GM19372 (cell line): ENCODE data around the gene ANKZF1.
A peak's percentile ranks its signal among the peaks of the same experiment; 100 is the strongest.

Source experiments
- ATAC-seq: cut with Tn5 transposase; IDR thresholded peaks from one replicate; pipeline ENCODE4 v1.9.1; 2021; ENCODE audit warnings: mild to moderate bottlenecking, low read depth, moderate library complexity; ENCODE audit not compliant: unreplicated experiment

Gene ANKZF1

DNA sequence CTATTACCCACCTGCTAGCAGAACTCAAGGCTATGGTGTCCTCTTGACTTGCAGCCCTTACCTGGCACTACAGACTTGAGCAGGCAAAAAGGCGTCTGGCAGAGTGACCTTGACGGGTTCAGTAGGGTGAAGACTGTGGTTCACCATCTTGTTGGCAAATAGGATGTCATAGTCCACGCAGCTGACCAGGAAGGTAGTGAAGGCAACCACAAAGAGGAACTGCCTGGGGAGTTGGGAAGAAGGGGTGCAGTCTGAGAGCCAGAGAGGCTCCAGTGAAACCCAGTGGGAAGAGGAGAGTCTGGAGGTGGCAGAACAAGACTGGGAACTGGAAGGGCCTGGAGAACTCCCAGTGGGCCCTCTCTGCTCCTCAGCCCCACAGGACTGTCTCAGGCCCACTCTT lies 4.3 kb upstream of the ANKZF1 start:
- ATAC-seq, result no peak

DNA sequence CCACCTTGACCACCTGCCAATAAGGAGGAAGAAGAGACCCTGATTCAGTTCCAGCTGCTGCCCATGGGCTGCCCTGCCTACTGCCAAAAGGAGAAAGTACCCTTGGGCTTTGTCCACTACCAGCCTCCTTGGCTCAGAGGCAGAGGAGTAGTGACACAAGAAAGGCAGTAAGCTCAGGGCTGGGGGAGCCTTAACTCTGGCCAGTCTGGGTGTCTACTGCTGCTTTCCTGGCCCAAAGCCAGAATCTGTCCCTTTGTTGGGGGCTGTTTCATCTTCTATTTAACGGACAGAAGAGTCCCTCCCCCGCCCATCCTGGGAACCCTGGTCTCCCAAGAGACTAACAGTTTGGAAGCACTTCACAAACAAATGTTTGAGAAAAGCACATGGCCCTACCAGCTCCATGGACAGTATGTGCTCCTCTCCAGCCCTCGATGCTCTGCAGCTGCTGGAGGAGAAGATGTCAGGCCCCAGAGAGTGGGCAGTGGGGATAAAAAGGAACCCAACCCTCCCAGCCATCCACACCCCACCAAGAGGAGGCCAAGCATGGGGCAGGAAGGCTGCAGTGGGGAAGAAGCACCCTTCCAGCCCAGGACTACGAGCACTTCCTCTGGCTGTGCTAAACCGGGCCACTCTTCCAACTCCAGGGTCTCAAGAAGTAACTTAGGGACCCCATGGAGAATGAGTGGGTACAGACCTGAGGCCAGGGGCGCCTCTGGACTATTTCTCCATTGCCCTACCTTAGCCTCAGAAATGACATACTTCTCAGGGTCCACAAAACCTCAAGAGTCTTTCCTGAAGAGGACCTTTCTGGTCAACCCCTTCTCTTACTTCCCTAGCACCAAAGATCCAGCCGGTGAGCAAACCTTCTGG lies 1.3 kb upstream of the ANKZF1 start:
- ATAC-seq, result no peak

DNA sequence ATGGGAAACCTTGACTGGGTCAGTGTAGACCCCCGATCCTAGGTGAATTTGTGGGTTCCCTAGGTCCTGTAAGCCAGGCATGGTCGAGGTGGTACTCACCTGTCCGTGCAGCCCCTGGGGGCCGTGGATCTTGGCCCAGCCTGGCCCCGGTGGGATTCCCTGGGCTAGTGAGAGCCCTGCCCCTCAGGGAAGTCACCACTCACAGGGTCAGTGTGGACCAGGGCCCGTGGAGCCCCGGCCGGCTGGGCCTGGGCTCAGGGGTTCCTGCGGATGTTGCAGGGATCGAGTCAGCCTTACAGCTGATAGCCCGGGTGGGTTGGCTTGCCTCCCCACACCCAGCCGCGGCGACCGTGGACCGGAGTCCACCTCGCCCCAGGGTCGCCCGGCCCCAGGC lies 698 bp upstream of the ANKZF1 start:
- peak; percentile 17 for ATAC-seq

DNA sequence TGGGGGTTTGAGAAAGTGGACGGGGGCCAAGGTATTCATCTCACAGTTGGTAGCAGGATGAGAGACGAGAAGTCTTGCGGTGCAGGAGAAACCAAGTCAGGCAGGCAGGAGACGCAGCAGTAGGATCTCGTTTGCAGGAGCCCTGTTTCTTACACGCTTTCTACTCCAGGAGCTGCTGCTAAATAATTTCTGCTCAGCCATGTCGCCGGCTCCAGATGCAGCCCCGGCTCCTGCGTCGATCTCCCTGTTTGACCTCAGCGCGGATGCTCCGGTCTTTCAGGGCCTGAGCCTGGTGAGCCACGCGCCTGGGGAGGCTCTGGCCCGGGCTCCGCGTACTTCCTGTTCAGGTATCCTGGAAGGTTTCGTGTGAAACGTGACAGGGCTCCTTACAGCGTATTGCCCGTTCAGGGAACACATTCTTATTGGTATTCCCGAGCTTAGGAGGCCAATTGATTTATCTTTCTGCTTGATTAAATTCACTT lies 494 bp downstream of the ANKZF1 start:
- peak; percentile 22 for ATAC-seq

DNA sequence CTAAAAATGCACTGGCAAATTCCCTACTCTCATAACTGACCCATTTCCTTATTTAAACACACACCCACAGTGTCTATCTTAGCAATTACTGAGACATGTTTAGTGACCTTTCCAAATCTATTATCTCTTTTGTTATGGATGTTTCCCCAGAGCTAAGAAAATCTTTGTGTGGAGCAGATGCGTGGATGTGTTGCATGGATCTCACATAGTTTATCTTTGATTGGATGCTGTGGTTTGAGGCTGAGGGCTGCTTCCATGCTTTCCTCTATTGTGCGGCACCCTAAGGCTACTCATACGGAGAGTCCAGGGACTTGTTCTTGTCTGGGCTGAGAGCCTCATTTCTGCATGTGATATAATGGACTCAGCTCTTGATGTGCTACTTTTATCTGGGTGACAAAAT lies 4.7 kb downstream of the ANKZF1 start:
- ATAC-seq, result no peak

DNA sequence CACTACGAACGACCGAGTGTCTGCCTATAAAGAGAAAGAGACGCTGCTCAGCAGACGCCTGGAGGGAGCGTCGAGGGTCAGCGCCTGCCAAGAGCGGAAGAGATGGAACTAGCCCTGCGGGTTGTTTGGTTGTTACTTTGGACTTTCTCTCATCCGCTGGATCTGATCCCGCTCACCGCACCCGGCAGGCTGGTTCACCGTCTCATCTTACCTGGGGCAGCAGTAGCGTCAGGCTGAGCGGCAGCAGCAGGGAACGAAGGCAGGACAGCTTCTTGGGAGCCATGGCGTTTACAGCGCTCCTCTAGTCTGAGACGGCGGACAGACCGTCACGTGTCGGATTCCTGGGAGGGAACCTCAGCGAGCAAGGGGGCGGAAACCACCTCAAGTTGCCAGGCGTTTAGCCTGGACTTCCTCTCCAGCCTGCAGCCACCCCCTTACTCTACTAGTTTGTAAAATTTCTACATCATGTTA lies 13.7 kb downstream of the ANKZF1 start:
- ATAC-seq, result no peak

DNA sequence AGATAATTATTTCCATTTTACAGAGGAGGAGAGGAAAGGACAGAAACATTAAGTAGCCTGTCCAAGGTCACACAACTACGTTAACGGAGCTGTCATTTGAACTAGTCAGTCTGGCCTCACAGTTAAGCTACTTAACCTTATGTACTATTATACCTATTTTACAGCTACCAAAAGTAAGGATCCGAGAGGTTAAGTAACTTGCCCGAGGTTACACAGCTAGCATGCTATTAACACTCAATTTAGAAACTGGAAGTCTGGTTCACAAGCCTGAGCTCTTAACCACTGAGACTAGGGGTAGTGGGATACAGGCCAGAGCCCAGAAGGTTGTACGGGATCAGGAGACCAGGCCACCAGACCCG lies 15.2 kb downstream of the ANKZF1 start:
- ATAC-seq, result no peak

DNA sequence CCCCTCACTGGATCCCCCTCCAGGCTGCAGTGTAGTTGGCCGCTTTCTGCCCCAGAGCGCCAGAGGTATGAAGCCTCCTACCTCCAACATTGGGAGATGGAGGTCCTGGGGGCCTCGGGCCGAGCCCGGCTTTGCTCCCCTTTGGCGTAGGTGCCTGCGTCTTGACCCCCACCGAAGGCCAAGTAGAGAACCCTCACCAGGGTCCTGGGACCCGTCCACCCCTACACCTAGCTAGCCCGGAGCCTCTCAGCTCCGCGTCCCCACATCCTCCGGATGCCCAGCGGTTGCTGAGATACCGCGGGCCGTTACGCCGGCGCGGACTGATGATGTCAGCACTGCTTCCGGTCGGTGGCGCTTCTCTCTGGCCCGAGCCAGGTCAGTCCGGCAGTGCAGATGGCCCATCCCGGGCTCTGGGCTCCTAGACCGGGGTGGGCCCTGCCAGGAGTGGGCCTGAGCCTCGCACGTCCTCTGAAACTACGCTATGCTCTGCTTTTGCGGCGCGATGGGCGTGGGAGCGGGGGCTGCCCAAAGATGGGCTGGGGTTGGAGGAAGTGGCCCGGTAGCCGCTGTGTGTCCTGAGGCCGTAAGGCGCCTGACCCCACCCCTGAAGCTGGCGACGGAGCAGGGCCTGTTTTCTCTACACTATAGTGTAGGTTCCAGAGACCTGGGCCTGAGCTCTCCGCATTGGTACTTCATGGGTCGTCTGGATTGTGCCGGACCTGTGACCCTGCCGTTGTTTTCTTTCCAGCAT lies 15.7 kb downstream of the ANKZF1 start, which contains the start of the genes GLB1L and STK16:
Gene GLB1L (minus strand): TSS at position 297 of the 751 bp plus-strand sequence. CDS start 1,871 bp downstream, outside the sequence.
Gene STK16 (plus strand): TSS at position 332 of the 751 bp plus-strand sequence. CDS start 521 bp downstream, outside the sequence.
- peak; percentile 70 for ATAC-seq

DNA sequence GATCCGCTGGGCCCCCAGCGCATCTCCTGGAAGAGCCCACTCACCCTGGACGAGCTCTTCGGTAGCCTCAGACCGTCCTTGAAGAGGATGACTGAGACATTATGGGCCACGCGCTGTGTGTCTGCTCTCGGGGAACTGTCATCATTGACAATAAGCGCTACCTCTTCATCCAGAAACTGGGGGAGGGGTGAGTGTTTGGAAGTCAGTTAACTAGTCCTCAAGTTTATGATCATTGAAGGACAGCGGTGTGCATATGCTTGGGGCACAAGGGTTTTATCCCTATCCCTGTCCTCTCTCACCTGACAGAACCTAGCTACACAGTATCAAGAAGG lies 16.3 kb downstream of the ANKZF1 start:
- ATAC-seq, result no peak

DNA sequence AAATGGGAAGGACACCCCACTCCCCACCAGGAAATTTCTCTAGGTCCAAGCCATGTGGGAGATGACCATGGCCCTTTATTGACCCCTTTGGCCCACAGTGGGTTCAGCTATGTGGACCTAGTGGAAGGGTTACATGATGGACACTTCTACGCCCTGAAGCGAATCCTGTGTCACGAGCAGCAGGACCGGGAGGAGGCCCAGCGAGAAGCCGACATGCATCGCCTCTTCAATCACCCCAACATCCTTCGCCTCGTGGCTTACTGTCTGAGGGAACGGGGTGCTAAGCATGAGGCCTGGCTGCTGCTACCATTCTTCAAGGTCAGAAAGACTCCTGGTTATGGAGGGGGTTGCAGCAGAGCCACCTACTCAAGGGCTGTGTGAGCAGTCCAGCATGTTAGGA lies 17.0 kb downstream of the ANKZF1 start:
- no peak for ATAC-seq

DNA sequence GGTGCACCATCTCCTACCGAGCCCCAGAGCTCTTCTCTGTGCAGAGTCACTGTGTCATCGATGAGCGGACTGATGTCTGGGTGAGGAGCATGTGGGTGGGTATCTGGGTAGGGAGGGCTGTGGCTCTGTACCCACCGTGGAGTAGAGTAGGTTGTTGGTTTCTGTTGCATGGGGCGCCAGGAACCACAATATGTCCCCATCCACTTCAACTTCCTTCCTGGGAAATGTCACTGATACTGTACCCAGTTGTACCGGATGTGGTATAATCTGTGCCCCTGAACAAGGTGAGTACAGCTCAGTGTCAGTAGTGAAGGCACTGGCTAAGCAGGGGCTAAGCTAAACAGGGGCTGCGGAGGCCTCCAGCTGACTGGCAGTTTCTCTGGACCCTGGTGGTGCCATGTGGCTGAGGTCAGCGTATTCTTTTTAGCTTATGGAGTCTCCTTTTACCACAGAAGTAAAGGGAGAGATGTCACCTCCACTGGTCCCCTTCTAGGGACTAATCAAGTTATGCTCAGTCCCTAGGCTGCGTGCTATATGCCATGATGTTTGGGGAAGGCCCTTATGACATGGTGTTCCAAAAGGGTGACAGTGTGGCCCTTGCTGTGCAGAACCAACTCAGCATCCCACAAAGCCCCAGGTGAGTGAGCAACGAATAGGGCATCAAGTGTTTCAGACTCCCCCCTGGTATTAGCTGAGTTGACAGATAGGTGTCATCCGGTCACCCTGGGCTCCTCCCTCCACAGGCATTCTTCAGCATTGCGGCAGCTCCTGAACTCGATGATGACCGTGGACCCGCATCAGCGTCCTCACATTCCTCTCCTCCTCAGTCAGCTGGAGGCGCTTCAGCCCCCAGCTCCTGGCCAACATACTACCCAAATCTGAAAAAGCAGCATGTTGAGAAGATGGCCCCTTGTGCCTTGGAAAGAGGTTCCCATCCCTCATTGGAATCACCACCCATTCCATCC lies 18.4 kb downstream of the ANKZF1 start:
- ATAC-seq, result no peak

DNA sequence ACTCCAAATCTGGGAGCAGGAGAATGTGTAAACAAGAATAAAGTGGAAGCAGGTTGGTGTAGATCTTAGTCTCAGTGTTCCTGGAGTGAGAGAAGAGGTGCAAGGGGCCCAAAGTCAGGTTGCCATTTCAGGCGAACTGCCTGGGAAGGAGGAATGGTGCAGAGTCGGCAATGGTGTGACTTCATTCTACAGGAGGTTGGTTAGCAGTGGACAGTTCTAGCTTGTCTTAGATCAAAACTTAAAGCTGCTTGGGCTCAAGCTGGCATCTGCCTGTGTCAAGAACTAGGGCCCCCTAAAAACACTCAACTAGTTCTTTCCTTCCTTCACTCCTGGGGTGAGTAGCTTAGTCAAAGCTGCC lies 19.2 kb downstream of the ANKZF1 start:
- no peak for ATAC-seq

DNA sequence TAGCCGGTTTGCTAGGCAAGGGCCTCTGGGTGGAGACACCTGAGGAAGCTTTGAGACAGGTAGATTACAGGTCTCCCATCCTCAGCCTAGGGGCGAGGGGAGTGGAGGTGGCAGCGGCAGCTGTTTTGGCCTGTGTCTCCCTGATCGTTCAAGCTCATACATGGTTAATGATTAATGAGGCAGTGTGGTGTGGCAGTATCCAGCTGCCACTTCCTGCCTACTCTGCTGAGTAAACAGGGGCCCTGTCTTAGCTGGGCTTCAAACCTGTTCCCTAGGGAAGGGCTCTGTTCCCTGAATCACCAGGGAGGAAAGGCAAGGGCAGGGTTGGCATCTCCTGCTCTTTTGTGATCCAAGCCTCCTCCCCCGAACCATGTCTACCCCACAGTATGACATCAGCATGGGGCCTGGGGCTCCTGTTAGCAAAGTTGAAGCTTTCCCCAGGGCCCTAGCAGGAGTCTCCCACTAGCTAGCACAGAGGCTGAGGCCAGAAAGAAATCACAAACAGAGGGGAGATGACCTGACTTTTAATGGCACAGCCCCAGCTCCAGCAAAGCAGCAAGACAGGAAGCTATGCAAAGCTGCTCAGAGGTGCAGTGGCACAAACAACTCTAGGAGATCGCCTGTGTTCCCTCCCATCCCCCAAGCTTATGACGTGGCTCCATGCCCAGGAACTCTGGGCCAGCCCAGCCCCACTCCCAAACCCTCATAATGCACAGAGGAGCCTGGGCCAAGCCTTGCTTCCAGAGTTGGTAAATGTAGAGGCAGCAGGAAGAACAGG lies 19.8 kb downstream of the ANKZF1 start:
- peak; percentile 41 for ATAC-seq

DNA sequence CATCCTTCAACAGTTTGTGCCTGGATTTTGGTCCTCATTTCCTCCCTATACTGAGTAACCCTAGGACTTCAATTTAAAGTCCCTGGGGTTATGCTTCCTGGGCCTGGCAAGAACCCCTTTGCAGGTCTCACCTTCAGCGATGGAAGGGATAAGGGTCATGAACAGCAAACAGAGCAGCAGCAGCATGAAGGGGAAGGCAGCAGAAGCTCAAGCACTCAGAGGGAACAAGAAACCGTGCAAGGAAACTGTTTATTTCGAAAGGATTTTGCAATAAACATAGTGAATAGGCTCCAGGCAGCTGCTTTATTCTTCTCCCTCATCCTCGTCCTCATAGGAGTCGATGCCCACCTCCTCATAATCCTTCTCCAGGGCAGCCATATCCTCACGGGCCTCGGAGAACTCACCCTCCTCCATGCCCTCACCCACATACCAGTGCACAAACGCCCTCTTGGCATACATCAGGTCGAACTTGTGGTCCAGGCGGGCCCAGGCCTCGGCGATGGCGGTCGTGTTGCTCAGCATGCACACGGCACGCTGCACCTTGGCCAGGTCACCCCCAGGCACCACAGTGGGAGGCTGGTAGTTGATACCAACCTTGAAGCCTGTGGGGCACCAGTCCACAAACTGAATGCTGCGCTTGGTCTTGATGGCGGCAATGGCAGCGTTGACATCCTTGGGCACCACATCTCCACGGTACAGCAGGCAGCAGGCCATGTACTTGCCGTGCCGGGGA lies 20.6 kb downstream of the ANKZF1 start:
- ATAC-seq, result no peak

DNA sequence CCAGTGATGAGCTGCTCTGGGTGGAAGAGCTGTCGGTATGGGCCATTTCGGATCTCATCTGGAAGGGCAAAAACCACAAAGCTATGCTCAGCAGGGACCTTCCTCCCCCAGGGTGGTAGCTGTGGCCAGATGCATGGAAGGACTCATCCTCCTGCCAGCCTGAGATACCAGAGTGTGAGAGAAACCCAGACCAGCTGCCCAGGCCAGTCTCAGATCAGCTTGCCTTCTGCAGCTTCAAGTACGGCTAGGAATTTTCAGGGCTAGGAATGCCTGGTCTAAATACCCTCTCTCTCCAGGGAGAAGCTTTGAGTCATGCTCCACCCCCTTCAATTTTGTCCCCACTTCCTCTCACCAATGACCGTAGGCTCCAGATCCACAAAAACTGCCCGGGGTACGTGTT lies 22.1 kb downstream of the ANKZF1 start:
- no peak for ATAC-seq

DNA sequence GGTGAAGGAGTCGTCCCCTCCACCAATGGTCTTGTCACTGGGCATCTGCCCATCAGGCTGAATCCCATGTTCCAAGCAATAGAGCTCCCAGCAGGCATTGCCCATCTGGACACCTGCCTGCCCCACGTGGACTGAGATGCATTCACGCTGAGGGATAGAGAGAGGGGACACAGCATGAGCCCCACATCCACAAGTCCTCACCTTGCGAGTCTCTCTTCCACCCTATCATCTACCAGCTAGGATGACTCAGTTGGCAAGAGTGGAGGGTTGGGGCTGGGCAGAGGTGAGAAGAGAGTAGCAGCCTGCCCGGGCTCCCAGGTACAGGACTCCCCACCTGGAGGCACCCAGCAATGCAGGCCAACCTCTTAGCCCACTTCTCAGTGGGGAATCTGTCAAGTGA lies 22.5 kb downstream of the ANKZF1 start:
- no peak for ATAC-seq

DNA sequence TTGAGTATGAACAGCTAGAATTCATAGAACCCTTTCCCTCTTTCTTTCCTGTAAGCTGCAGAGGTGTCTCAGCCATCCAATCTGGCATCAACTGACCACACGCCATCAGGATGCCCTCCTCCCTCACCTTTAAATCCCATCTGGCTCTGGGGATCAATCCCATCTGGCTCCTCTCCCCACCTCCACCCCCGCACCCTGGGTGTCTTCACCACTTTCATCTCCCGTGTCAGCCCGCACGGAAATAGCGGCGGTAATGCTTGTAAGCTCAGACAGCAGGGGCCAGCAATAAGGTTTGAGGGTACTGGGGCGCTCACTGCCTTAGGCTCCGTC lies 22.9 kb downstream of the ANKZF1 start:
- no peak for ATAC-seq

DNA sequence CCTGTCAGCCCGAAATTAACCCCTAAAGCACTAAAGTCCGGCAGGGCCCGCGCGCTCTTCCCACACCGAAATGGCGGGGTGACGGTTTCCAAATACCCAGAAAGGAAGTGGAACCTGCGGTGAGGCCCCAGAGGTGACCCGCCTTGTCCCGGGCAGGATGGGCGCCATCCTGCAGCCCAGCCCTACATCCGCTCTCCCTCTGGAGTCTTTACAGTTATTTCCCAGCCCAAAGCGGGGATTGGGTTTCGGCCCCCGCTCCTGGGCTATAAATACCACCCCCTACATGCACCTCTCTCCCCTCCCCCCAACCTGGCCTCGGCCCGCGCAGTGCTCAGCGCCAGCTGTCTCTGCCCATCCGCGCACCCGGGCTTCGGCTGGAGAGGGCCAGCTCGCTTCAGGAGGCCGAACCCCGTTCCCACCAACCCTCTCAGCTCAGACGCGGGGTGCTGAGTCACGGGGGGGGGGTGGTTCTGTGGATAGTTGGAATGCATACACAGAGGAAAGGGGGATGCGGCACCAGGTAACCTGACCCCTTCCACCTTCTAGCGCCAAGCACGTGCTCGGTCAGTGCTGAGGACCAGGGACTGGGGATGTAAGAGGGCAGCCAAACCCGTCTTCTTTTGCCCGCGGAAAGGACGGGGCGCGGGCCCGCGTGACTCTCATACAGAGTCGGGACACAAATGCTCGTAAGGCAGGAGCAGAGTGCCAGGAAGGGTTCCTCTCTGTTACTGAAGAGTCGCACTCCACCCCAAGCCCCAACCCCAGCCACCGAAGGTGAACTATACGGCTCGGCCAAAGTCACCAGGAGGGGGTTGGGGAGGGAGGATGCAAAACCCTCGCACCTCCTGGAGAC lies 23.5 kb downstream of the ANKZF1 start, which contains the start of gene TUBA4B:
Gene TUBA4B (plus strand): TSS at position 344 of the 853 bp plus-strand sequence. CDS start 165 bp downstream, at position 509.
- ATAC-seq, result no peak
